ENCODE results near the gene EYA2.

Gene EYA2

GRCh38 chr20:46979603-46980241 lies 85.1 kb downstream of the EYA2 start:
- DNase-seq (ENCODE audit: low read depth in 2 of 2): no peak

GRCh38 chr20:46981184-46981583 lies 86.5 kb downstream of the EYA2 start:
- DNase-seq (ENCODE audit: low read depth in 2 of 2): no peak

GRCh38 chr20:46983466-46983865 lies 88.8 kb downstream of the EYA2 start:
- no peak for DNase-seq (ENCODE audit: low read depth in 2 of 2)

DNA sequence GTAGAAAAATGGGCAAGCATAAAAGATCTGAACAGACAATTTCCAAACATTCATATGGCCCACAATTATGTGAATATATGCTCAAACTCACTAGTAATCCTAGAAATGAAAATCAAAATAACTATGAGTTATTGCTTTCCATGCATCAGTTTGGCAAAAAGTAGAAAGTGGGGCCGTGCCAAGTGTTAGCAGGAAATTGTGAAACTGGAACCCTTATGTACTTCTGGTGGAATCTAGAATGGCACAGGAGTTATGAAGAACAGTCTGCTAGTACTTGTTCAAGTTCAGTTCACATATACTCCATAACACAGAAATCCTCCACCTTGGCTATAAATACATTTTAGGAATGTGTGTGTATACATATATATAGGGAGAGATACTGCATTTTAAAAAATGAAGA lies 89.8 kb downstream of the EYA2 start:
- DNase-seq (ENCODE audit: low read depth in 2 of 2): no peak

- DNase-seq (ENCODE audit: low read depth in 2 of 2): no peak
These were observed 90.6 kb downstream of the EYA2 start for GRCh38 chr20:46985250-46985649.

DNA sequence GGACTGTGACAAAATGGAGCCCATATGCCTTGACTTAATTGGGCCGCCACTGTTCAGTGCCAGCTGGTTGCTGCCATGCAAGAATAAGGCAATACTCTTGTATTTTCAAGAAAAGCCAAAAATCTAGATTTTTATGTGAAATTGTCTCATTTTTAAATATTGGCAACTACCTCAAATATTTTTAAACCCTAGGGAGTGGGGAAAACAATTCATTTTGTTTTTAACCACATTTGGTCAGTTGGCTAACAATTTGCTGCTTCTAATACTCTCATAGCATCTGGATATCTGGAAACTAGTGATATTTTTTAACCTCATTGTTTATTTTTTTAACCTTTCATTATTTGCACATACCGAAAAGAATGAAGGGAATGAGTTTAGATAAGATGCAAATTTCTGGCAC lies 91.0 kb downstream of the EYA2 start:
- no peak for DNase-seq (ENCODE audit: low read depth in 2 of 2)

- DNase-seq (ENCODE audit: low read depth in 2 of 2): no peak
These were observed 92.4 kb downstream of the EYA2 start for GRCh38 chr20:46987001-46987400.

- DNase-seq (ENCODE audit: low read depth in 2 of 2): peak in 1 of 2 donors; percentile 20
These were observed 95.5 kb downstream of the EYA2 start for GRCh38 chr20:46990017-46990595.

DNA sequence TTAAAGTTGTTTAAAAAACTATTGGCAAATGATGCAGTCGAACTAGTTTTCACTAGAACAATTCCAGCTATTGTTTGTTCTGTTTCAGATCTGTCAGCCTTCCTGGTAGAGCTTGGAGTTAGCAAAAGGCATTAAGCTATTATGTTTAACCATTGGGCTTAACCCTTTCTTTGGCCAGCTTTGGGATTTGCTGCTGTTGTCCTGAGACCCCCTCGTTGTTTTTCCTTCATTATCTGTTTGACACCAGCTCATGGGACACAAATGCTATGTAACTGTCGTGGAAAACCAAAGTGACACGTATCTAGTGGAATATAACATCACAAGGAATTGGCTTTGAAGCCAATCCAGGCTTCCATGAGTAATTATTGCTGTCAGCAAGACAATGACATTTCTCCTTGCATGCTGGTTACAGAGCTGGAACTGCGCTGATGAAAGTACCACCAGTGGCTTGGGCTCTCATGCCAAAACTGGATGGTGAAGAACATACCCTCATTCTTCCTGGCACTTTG lies 96.0 kb downstream of the EYA2 start:
- DNase-seq (ENCODE audit: low read depth in 2 of 2): no peak

DNA sequence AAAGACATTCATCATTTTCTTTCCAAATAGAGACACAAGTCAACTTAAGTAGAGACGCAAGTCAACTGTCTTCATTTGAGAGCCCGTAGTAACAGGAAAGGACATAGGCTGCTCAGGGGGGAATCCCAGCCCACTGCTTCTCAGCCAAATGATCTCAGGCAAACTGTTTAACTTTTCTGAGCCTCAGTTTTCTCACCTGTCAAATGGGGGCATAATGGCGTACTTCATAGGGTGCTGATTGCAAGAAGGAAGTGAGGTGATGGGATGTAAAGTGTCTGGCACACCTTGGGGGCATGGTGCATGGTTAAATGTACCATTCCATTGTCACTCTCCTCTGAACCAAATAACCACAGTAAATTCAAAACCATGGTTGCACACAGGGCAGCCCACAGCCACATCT lies 96.5 kb downstream of the EYA2 start:
- no peak for DNase-seq (ENCODE audit: low read depth in 2 of 2)

DNA sequence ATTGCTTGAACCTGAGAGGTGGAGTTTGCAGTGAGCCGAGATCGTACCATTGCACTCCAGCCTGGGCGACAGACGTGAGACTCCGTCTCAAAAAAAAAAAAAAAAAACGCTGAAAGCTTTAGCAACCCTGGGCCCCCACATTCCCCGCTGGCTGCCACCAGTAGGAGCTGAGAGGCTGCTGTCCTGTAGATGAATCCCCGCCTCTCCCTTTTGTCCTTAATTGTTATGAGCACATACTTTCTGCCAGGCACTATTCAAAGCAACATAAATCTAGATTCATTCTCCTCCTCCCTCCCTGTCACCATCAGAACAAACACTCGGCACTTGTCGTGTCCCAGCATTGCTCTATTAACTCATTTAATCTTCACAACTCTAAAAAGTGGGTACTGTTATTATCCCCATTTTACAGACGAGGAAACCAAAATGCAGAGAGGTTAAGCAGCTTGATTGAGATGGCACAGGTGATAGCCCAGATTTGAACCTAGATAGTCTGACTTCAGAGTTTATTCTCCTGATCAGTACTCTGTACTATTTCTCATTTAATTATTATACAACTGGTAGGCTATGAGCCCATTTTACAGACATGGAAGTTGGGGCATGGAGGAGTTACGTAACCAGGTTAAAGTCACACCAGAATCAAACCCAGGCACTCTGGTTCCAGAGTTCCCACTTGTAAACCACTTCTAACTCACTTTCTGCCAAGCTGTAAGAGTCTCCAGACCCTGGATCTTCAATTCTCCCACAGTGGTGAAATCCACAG lies 97.4 kb downstream of the EYA2 start:
- DNase-seq (ENCODE audit: low read depth in 2 of 2): no peak

DNA sequence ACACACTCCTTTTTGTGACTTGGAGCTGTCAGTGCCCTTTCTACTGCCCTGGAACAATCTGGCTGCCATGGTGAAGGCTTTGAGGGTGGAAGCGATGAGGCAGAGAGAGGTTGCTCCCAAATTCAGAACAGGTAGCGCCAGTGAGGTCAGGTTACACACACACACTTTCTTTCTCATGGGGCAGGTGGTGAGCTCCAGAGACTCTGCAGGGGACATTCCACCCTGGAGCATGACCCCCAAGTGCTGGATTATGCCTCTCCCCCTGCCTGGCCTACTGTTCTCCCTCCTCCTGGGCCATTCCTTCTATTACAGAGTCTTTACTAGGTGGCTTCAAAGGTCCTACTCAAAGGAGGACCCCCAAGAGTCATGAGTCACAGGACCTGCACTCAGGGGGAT lies 98.0 kb downstream of the EYA2 start:
- DNase-seq (ENCODE audit: low read depth in 2 of 2): no peak

DNA sequence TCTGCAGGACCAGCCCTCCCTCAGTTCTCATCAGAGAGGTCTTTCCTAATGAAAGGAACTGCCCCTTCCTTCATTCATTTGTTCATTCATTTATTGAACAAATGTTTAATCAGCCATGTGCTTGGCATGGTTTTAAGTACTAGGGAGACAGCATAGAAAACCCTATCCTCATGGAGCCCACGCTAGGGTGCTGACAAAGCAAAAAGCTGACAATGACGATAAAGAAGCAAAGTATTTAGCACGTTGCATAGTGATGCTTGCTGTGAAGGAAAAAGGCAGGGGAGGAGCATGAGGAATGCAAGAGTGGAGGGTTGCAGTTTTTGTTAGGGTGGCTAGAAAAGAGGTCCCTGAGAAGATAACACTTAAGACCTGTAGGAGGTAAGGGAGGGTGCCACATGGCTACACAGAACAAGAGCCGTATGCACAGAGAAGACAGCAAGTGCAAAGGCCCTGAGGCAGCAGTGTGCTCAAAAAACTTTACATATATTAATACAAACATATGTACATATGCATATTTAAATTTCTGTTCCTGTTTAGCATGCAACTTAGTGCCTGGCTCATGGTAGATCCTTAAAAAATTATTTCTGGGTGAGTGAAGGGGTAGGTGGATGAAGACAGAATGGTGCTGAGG lies 98.9 kb downstream of the EYA2 start:
- no peak for DNase-seq (ENCODE audit: low read depth in 2 of 2)

- DNase-seq (ENCODE audit: low read depth in 2 of 2): peak; percentile 37 to 47
These were observed 99.7 kb downstream of the EYA2 start for GRCh38 chr20:46994341-46994740.

- DNase-seq (ENCODE audit: low read depth in 2 of 2): no peak
These were observed 101.0 kb downstream of the EYA2 start for GRCh38 chr20:46995561-46996142.

- no peak for DNase-seq (ENCODE audit: low read depth in 2 of 2)
These were observed 102.5 kb downstream of the EYA2 start for GRCh38 chr20:46997187-46997586.

DNA sequence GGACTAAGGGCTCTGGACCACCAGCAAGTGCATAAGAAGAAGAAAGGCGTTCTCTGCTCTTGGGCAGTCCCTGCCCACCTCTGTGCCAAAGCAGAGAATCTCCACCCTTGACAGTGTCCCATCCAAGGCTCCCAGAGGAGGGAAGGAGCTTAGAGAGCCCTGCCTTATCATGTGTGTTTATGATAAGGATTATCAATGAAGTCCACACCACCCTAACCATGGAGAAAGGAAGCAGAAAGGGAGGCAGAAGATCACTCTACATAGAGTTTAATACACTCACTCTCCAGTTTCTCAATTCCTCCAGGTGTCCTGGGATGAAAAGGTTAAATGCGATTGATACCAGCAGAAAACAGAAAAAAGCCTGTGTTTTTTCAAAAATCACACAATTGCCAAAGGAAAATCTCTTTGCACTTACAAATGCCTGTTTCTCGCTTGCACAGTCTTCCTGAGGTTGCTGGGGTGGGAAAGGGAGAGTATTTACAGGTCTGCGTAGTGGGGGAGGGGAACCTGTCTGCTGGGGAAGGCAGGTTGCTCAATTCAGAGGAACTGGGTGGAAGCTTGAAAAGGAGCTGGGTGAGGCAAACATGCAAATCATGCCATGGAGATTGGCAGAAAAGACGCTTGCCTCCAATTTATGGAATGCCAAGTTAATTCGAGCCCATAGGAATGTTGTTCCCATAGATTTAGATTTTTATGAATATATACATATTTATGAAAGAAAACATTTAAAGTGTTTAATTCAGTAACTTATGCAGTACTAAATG lies 104.0 kb downstream of the EYA2 start:
- DNase-seq (ENCODE audit: low read depth in 2 of 2): no peak

DNA sequence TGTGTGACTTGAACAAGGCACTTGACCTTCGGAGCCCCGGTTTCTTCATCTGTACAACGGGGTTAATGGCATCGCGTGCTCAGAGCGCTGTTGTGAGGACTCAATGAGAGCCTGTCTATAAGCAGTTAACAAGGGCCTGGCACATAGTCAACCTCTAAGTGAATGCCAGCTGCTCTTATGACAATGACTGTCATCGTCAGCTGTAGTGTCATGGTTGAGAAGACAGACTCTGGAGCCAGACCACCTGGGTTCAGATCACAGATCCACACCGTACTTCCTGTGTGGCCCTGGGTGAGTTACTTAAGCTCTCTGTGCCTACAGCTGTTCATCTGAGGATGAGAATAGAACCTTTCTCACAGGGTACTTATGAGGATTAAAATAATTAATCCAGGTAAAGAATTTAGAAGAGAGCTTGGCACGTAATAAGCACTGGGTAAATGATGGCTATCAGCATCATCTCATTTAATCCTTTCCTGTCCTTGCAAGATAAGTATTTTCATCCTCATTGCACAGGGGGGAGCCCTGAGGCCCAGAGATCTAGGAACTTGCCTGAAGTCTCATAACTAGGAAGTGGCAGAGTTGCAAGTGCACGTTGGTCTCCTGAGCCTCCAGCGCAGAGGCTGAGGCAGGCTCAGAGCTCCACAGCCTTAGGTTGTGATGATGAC lies 105.3 kb downstream of the EYA2 start:
- no peak for DNase-seq (ENCODE audit: low read depth in 2 of 2)

- DNase-seq (ENCODE audit: low read depth in 2 of 2): no peak
These were observed 108.6 kb downstream of the EYA2 start for GRCh38 chr20:47003223-47003622.

DNA sequence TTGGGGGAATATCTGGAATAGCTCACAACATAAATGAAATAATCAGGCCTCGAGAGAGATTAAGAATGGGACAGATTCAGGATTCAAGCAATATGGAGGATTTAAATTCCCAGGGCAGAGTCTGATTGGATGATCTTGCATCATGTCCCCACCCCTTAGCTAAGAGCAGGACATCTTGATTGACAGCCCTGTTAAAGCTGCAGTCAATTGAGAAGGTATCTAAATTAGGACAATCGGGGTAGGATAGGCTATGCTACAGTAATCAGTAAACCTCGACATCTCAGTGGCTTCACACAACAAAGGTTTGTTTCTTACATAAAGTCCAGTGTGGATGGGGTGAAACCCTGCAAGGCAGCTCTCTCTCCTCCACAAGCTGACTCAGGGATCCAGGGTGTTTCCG lies 109.5 kb downstream of the EYA2 start:
- no peak for DNase-seq (ENCODE audit: low read depth in 2 of 2)
